Osteoblast (primary cell): ENCODE measurements around the gene PTPN2. TPM values are rescaled to one million over a fixed set of nuclear protein-coding genes. Genes with fewer than 3 reads are reported as not detected.

Experiments used
- DNase-seq: peaks from one replicate; pipeline ENCODE4 v3.0.0; 2011; ENCODE audit warnings: low spot score, mixed read lengths; ENCODE audit not compliant: insufficient read length; ENCODE audit errors: missing footprints
- H2AFZ ChIP-seq: 2 replicates; pipeline ENCODE4 v1.6.0; 2011; ENCODE audit warnings: mild to moderate bottlenecking, low read length
- H3K27ac ChIP-seq: 2 replicates; pipeline ENCODE4 v1.5.1; 2011; ENCODE audit warnings: mild to moderate bottlenecking, low read depth, low read length, moderate library complexity
- H3K27me3 ChIP-seq: 2 replicates; pipeline ENCODE4 v1.6.0; 2012; ENCODE audit warnings: mild to moderate bottlenecking, control low read depth, inconsistent platforms, low read length, moderate library complexity; ENCODE audit not compliant: insufficient read depth
- H3K36me3 ChIP-seq: 2 replicates; pipeline ENCODE4 v1.5.1; 2011; ENCODE audit warnings: mild to moderate bottlenecking, low read length, control low read depth, moderate library complexity; ENCODE audit not compliant: insufficient read depth
- H3K4me1 ChIP-seq: 2 replicates; pipeline ENCODE4 v1.5.1; 2011; ENCODE audit warnings: mild to moderate bottlenecking, low read length, control low read depth, moderate library complexity; ENCODE audit not compliant: insufficient read depth
- H3K4me2 ChIP-seq: 2 replicates; pipeline ENCODE4 v1.6.0; 2011; ENCODE audit warnings: mild to moderate bottlenecking, low read length; ENCODE audit not compliant: insufficient read depth
- H3K4me3 ChIP-seq: fragments of 200-600 bp; sonication (generic); 3 replicates; pipeline ENCODE4 v1.5.1; 2012; ENCODE audit warnings: mild to moderate bottlenecking, low read length, inconsistent platforms; ENCODE audit not compliant: insufficient read depth
- H3K79me2 ChIP-seq: 2 replicates; pipeline ENCODE4 v1.6.0; 2012; ENCODE audit warnings: mild to moderate bottlenecking, low read length, control low read depth, inconsistent platforms; ENCODE audit not compliant: insufficient read depth
- H3K9me3 ChIP-seq: 2 replicates; pipeline ENCODE4 v1.5.1; 2011; ENCODE audit warnings: low read depth, low read length, control low read depth
- H4K20me1 ChIP-seq: 2 replicates; pipeline ENCODE4 v1.6.0; 2012; ENCODE audit warnings: mild to moderate bottlenecking, low read length, control low read depth; ENCODE audit not compliant: insufficient read depth
- CTCF ChIP-seq: IDR thresholded peaks from 2 replicates; pipeline ENCODE4 v1.5.1; 2011; ENCODE audit warnings: mild to moderate bottlenecking, low read depth, low read length, moderate library complexity; ENCODE audit errors: extremely low read depth
- total RNA-seq: library from RNA; depleted of rRNA; stranded (reverse); fragments of >200 nt; gene quantifications from 2 replicates; pipeline ENCODE4 v1.2.3, GENCODE V29; 2012

The PTPN2 gene
- total RNA-seq, 1 donor, result 37.6 TPM

- peak; percentile 77 for DNase-seq
- TF ChIP-seq CTCF, result no peak
- H3K36me3 ChIP-seq, result no peaks in the 10 kb centered on the region
- H3K4me1 ChIP-seq, result peaks cover 21% of the 10 kb centered on the region
- H3K4me3 ChIP-seq, result peak overlapping the region; percentile 86
- H3K4me2 ChIP-seq, result peak overlapping the region; percentile 99
- peak overlapping the region; percentile 82 for H2AFZ ChIP-seq
- H3K27ac ChIP-seq, result peak overlapping the region; percentile 34
- H3K79me2 ChIP-seq, result peaks cover 39% of the 10 kb centered on the region
- peaks cover 31% of the 10 kb centered on the region for H4K20me1 ChIP-seq
- no peaks in the 10 kb centered on the region for H3K27me3 ChIP-seq
- no peaks in the 10 kb centered on the region for H3K9me3 ChIP-seq
These were observed 628 bp upstream of the PTPN2 start for GRCh38 chr18:12884406-12885323.

- H3K27me3 ChIP-seq, result no peaks in the 10 kb centered on the region
- H3K4me1 ChIP-seq, result peaks cover 21% of the 10 kb centered on the region
- peak overlapping the region; percentile 96 for H3K27ac ChIP-seq
- peak; percentile 92 for DNase-seq
- peaks cover 39% of the 10 kb centered on the region for H4K20me1 ChIP-seq
- peak overlapping the region; percentile 82 for H2AFZ ChIP-seq
- peaks cover 52% of the 10 kb centered on the region for H3K79me2 ChIP-seq
- H3K9me3 ChIP-seq, result no peaks in the 10 kb centered on the region
- TF ChIP-seq CTCF, result no peak
- H3K4me3 ChIP-seq, result peak overlapping the region; percentile 86
- peak overlapping the region; percentile 99 for H3K4me2 ChIP-seq
- H3K36me3 ChIP-seq, result no peaks in the 10 kb centered on the region
These were observed 709 bp downstream of the PTPN2 start for GRCh38 chr18:12883372-12883683.

GRCh38 chr18:12882453-12883371 lies 1.3 kb downstream of the PTPN2 start:
- peak overlapping the region; percentile 99 for H3K4me2 ChIP-seq
- H3K27me3 ChIP-seq, result no peaks in the 10 kb centered on the region
- peak overlapping the region; percentile 86 for H3K4me3 ChIP-seq
- peak; percentile 81 for DNase-seq
- H3K27ac ChIP-seq, result peak overlapping the region; percentile 96
- H3K36me3 ChIP-seq, result no peaks in the 10 kb centered on the region
- H3K79me2 ChIP-seq, result peaks cover 58% of the 10 kb centered on the region
- TF ChIP-seq CTCF, result no peak
- peak overlapping the region; percentile 82 for H2AFZ ChIP-seq
- no peaks in the 10 kb centered on the region for H3K9me3 ChIP-seq
- H4K20me1 ChIP-seq, result peaks cover 39% of the 10 kb centered on the region
- H3K4me1 ChIP-seq, result peaks cover 21% of the 10 kb centered on the region
